ENCODE results near the gene RBFOX1.

RBFOX1 gene

GRCh38 chr16:7614021-7614795, 281.6 kb downstream of the RBFOX1 start:
- no peak for DNase-seq

- DNase-seq, result no peak
Observed at GRCh38 chr16:7615565-7615964, 282.9 kb downstream of the RBFOX1 start.

- no peak for DNase-seq
Observed at GRCh38 chr16:7624871-7625766, 292.5 kb downstream of the RBFOX1 start.

- no peak for DNase-seq
Observed at GRCh38 chr16:7628981-7629380, 296.3 kb downstream of the RBFOX1 start.

GRCh38 chr16:7629571-7629970, 296.9 kb downstream of the RBFOX1 start:
- no peak for DNase-seq

- no peak for DNase-seq
Observed at GRCh38 chr16:7637446-7637845, 304.8 kb downstream of the RBFOX1 start.

GRCh38 chr16:7638306-7638705, 305.7 kb downstream of the RBFOX1 start:
- no peak for DNase-seq

GRCh38 chr16:7640334-7640733, 307.7 kb downstream of the RBFOX1 start:
- no peak for DNase-seq

- DNase-seq, result no peak
Observed at GRCh38 chr16:7644176-7644575, 311.5 kb downstream of the RBFOX1 start.

- no peak for DNase-seq
Observed at GRCh38 chr16:7644811-7645210, 312.2 kb downstream of the RBFOX1 start.

GRCh38 chr16:7646821-7647500, 314.3 kb downstream of the RBFOX1 start:
- DNase-seq, result no peak

GRCh38 chr16:7650431-7650830, 317.8 kb downstream of the RBFOX1 start:
- DNase-seq, result no peak

GRCh38 chr16:7651803-7652570, 319.3 kb downstream of the RBFOX1 start:
- DNase-seq, result no peak

GRCh38 chr16:7653746-7654461, 321.3 kb downstream of the RBFOX1 start:
- DNase-seq, result no peak

- no peak for DNase-seq
Observed at GRCh38 chr16:7675628-7676027, 343.0 kb downstream of the RBFOX1 start.

- no peak for DNase-seq
Observed at GRCh38 chr16:7680296-7680695, 347.7 kb downstream of the RBFOX1 start.

GRCh38 chr16:7688811-7689210, 356.2 kb downstream of the RBFOX1 start:
- DNase-seq, result no peak

GRCh38 chr16:7689234-7689633, 356.6 kb downstream of the RBFOX1 start:
- no peak for DNase-seq

- no peak for DNase-seq
Observed at GRCh38 chr16:7691533-7691932, 358.9 kb downstream of the RBFOX1 start.

GRCh38 chr16:7703672-7704071, 371.0 kb downstream of the RBFOX1 start:
- DNase-seq, result no peak

GRCh38 chr16:7705885-7706284, 373.2 kb downstream of the RBFOX1 start:
- DNase-seq, result no peak

GRCh38 chr16:7709186-7709585, 376.5 kb downstream of the RBFOX1 start:
- no peak for DNase-seq

All from activated naive CD4-positive, alpha-beta T cell (primary cell).